Endothelial cell of umbilical vein (primary cell): ENCODE data around the gene ANKRD44. TPM values are rescaled to one million over a fixed set of nuclear protein-coding genes. Genes with fewer than 3 reads are reported as not detected.

Experiments used
- BruUV-seq: library from RNA; stranded (reverse); fragments of 400-500 nt; replicated peaks from 2 replicates; lab custom pipeline; 2021; lab: Mats Ljungman, UMichigan
- CTCF ChIA-PET: fragments of 300-600, 350-600 bp; sonication (Branson Sonifier 250); formaldehyde crosslinking; loops from one replicate; lab custom pipeline; 2021; ENCODE audit warnings: antibody characterized with exemption, inconsistent platforms; lab: Charles Lee
- POLR2A ChIA-PET: fragments of 300-600, 350-600 bp; sonication (Branson Sonifier 250); formaldehyde crosslinking; loops from one replicate; lab custom pipeline; 2021; ENCODE audit warnings: antibody characterized with exemption, inconsistent platforms; lab: Charles Lee
- DNase-seq: peaks from one replicate; pipeline ENCODE4 v3.0.0-alpha.2; 2011; ENCODE audit warnings: low read depth, low spot score
- FAIRE-seq: peaks from 2 replicates; lab custom pipeline; 2011; peaks lifted over from hg19 to GRCh38; lab: Jason Lieb, UNC
- H2AFZ ChIP-seq: 2 replicates; pipeline ENCODE4 v1.6.0; 2012; ENCODE audit warnings: low read depth, low read length, control low read depth, inconsistent platforms
- H3K27ac ChIP-seq: 2 replicates; pipeline ENCODE4 v1.5.1; 2011; ENCODE audit warnings: low read depth, mild to moderate bottlenecking, control low read depth, low read length, moderate library complexity; ENCODE audit not compliant: insufficient read depth
- H3K27me3 ChIP-seq, 2 experiments: 2 replicates each; pipeline versions ENCODE4 v1.6.0 to v1.6.1; 2011; ENCODE audit warnings: low read length in 2 of 2, mixed read lengths in 1 of 2; ENCODE audit not compliant: control insufficient read depth in 2 of 2, insufficient read depth in 2 of 2
- H3K36me3 ChIP-seq, 2 experiments: 2 replicates in 1 of 2; 3 replicates in 1 of 2; pipeline ENCODE4 v1.5.1; 2011; ENCODE audit warnings: low read length in 2 of 2, mild to moderate bottlenecking in 1 of 2, moderate library complexity in 1 of 2; ENCODE audit not compliant: control insufficient read depth in 2 of 2, insufficient read depth in 2 of 2; ENCODE audit errors: extremely low read depth in 1 of 2
- H3K4me1 ChIP-seq: 3 replicates; pipeline ENCODE4 v1.5.1; 2011; ENCODE audit warnings: mild to moderate bottlenecking, low read length; ENCODE audit not compliant: control insufficient read depth, insufficient read depth; ENCODE audit errors: extremely low read depth
- H3K4me2 ChIP-seq: 2 replicates; pipeline ENCODE4 v1.6.1; 2011; ENCODE audit warnings: low read length, control low read depth, mixed read lengths; ENCODE audit not compliant: insufficient read depth
- H3K4me3 ChIP-seq, 3 experiments: fragments of 200-600 bp in 1 of 3; sonication (generic), shearing (Covaris generic) in 1 of 3; replicated peaks in 1 of 3; 2 replicates each; pipeline ENCODE4 v1.5.1; 2011 to 2016; ENCODE audit warnings: control low read depth in 3 of 3, low read length in 3 of 3, mild to moderate bottlenecking in 2 of 3, inconsistent platforms in 1 of 3, low read depth in 1 of 3, moderate library complexity in 1 of 3; ENCODE audit not compliant: insufficient read depth in 1 of 3
- H3K79me2 ChIP-seq: 2 replicates; pipeline ENCODE4 v1.6.0; 2012; ENCODE audit warnings: low read length, inconsistent platforms; ENCODE audit not compliant: control insufficient read depth, insufficient read depth
- H3K9ac ChIP-seq: replicated peaks from 2 replicates; pipeline ENCODE3; 2011; ENCODE audit warnings: low read length, control low read depth; ENCODE audit not compliant: insufficient read depth; ENCODE audit errors: extremely low read depth
- H3K9me1 ChIP-seq: replicated peaks from 3 replicates; pipeline ENCODE4 v1.6.0; 2011; ENCODE audit warnings: mild to moderate bottlenecking, low read length; ENCODE audit not compliant: control insufficient read depth, insufficient read depth; ENCODE audit errors: extremely low read depth
- H3K9me3 ChIP-seq: replicated peaks from 2 replicates; pipeline ENCODE4 v1.5.1; 2012; ENCODE audit warnings: low read length, inconsistent platforms; ENCODE audit not compliant: control insufficient read depth, insufficient read depth
- H4K20me1 ChIP-seq: replicated peaks from 2 replicates; pipeline ENCODE3; 2011; ENCODE audit warnings: mild to moderate bottlenecking, low read length; ENCODE audit not compliant: control insufficient read depth, insufficient read depth; ENCODE audit errors: extremely low read depth
- EZH2 ChIP-seq: IDR thresholded peaks from 2 replicates; pipeline ENCODE4 v1.6.1; 2012; ENCODE audit warnings: borderline replicate concordance, low read depth, mild to moderate bottlenecking, moderate library complexity, low read length, inconsistent platforms; ENCODE audit not compliant: severe bottlenecking
- FOS ChIP-seq: IDR thresholded peaks from 2 replicates; pipeline ENCODE4 v1.6.1; 2011; ENCODE audit warnings: mild to moderate bottlenecking, low read length, moderate library complexity, borderline replicate concordance; ENCODE audit not compliant: insufficient read depth
- GATA2 ChIP-seq: IDR thresholded peaks from 2 replicates; pipeline ENCODE4 v1.7.0; 2011; ENCODE audit warnings: low read depth, mild to moderate bottlenecking, moderate library complexity, mixed read lengths, low read length; ENCODE audit not compliant: insufficient read length, insufficient read depth
- JUN ChIP-seq: IDR thresholded peaks from 2 replicates; pipeline ENCODE4 v1.6.1; 2011; ENCODE audit warnings: borderline replicate concordance, low read depth; ENCODE audit not compliant: insufficient read length, insufficient read depth
- MYC ChIP-seq: IDR thresholded peaks from one replicate; pipeline ENCODE4 v1.6.1; 2011; ENCODE audit warnings: mild to moderate bottlenecking, low read depth, low read length
- POLR2A ChIP-seq: IDR thresholded peaks from 2 replicates; pipeline ENCODE4 v1.6.1; 2012; ENCODE audit warnings: low read depth, mild to moderate bottlenecking, control low read depth, low read length
- POLR2AphosphoS5 ChIP-seq: IDR thresholded peaks from 2 replicates; pipeline ENCODE4 v1.6.1; 2012; ENCODE audit warnings: low read depth, mild to moderate bottlenecking, control low read depth, low read length, moderate library complexity; ENCODE audit not compliant: insufficient read depth
- dilution Hi-C: fragments of 300-500 bp; cut with MboI; formaldehyde crosslinking; loops from one replicate; pipeline ENCODE4 v1.15.0; 2019; ENCODE audit warnings: low sequenced_read_pairs; ENCODE audit not compliant: extremely low pct_ligation_motif_present
- intact Hi-C: fragments of 100-400 bp; cut with micrococcal nuclease; formaldehyde crosslinking; loops from one replicate; pipeline ENCODE4 v1.10.0; 2022
- polyA plus RNA-seq, 4 experiments: library from polyadenylated mRNA; depleted of rRNA in 3 of 4; stranded (reverse) in 3 of 4; unstranded in 1 of 4; fragments of >200 nt; gene quantifications; 2 replicates each; pipeline versions ENCODE4 v1.2.1 to v1.2.3, GENCODE V29; 2011 to 2012; ENCODE audit warnings: missing spikeins in 1 of 4
- total RNA-seq: library from RNA; stranded (reverse); gene quantifications from 2 replicates; pipeline ENCODE4 v1.2.3, GENCODE V29; 2021
- TF ChIP-seq, protein P1 (sequence below), 2 donors: IDR thresholded peaks; 1 replicate in 1 of 2; 2 replicates in 1 of 2; pipeline ENCODE4 v1.5.1; 2011; ENCODE audit warnings: low read length in 2 of 2, mild to moderate bottlenecking in 2 of 2, moderate library complexity in 2 of 2, control low read depth in 1 of 2, inconsistent platforms in 1 of 2, low read depth in 1 of 2; ENCODE audit not compliant: insufficient read depth in 1 of 2; ENCODE audit errors: extremely low read depth in 1 of 2

ANKRD44 gene
- total and polyA plus RNA-seq, 2 donors (not counting 3 experiments of a cell fraction or from before 2014, with no cell fraction given): 3.4 to 6.1 TPM

DNA sequence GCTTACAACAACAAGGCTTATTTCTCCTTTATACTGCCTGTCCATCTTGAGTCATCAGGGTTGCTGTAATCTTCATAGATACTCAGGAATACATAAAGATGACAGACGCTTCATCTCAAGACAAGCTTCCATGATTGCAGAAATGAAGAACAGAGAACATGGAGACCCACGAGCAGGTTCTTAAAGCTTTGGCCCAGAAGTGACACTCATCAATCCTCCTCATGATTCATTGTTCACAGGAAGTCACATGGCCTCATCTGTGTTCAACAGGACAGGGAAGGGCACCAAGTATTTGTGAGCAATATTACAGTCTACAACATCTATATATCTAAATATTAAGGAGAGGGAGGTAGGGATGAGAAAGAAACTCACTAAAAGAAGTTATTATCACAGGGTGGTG is 347.5 kb downstream of the ANKRD44 start:
- TF ChIP-seq JUN: peak; percentile 23
- no peak for TF ChIP-seq POLR2A
- no peak for TF ChIP-seq EZH2
- peak; percentile 50 for TF ChIP-seq FOS
- TF ChIP-seq GATA2: no peak
- no peak for TF ChIP-seq POLR2AphosphoS5
- TF ChIP-seq MYC: no peak
- intact Hi-C loops: no loop called here
- BruUV-seq: no TSS peak
- Histone ChIP-seq H3K27me3 (no peaks in the 10 kb centered on the region), H4K20me1 (no peaks in the 10 kb centered on the region), H3K9me3 (no peaks in the 10 kb centered on the region), H3K9ac (no peak overlapping the region), H2AFZ (peak overlapping the region; percentile 1), H3K36me3 (no peaks in the 10 kb centered on the region), H3K4me3 (no peak overlapping the region), H3K9me1 (no peaks in the 10 kb centered on the region), H3K4me2 (peak overlapping the region; percentile 27), H3K79me2 (no peaks in the 10 kb centered on the region), H3K27ac (no peak overlapping the region), H3K4me1 (peaks cover 20% of the 10 kb centered on the region)
- peak; percentile 30 for DNase-seq
- POLR2A ChIA-PET: no interaction called here
- CTCF ChIA-PET: no interaction called here
- FAIRE-seq: no peak
- dilution Hi-C loops: no loop called here

GRCh38 chr2:196962325-196962724 is 348.3 kb downstream of the ANKRD44 start:
- dilution Hi-C loops: no loop called here
- Histone ChIP-seq H3K4me3 (no peak overlapping the region), H3K9ac (no peak overlapping the region), H4K20me1 (no peaks in the 10 kb centered on the region), H3K27me3 (no peaks in the 10 kb centered on the region), H3K4me1 (peaks cover 20% of the 10 kb centered on the region), H3K9me1 (no peaks in the 10 kb centered on the region), H3K4me2 (no peak overlapping the region), H3K27ac (no peak overlapping the region), H3K9me3 (no peaks in the 10 kb centered on the region), H3K79me2 (no peaks in the 10 kb centered on the region), H3K36me3 (no peaks in the 10 kb centered on the region), H2AFZ (no peak overlapping the region)
- POLR2A ChIA-PET: no interaction called here
- FAIRE-seq (no peak), DNase-seq (no peak)
- CTCF ChIA-PET: no interaction called here
- BruUV-seq: no TSS peak
- intact Hi-C loops: no loop called here
- TF ChIP-seq EZH2 (no peak), FOS (no peak), MYC (no peak), JUN (no peak), POLR2A (no peak)
- TF ChIP-seq, protein P1, sequence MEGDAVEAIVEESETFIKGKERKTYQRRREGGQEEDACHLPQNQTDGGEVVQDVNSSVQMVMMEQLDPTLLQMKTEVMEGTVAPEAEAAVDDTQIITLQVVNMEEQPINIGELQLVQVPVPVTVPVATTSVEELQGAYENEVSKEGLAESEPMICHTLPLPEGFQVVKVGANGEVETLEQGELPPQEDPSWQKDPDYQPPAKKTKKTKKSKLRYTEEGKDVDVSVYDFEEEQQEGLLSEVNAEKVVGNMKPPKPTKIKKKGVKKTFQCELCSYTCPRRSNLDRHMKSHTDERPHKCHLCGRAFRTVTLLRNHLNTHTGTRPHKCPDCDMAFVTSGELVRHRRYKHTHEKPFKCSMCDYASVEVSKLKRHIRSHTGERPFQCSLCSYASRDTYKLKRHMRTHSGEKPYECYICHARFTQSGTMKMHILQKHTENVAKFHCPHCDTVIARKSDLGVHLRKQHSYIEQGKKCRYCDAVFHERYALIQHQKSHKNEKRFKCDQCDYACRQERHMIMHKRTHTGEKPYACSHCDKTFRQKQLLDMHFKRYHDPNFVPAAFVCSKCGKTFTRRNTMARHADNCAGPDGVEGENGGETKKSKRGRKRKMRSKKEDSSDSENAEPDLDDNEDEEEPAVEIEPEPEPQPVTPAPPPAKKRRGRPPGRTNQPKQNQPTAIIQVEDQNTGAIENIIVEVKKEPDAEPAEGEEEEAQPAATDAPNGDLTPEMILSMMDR (IDR thresholded peaks at IDR 0.05; ENCODE audit: extremely low read depth in 1 of 2, insufficient read depth in 1 of 2, low read depth in 1 of 2, low read length in 2 of 2): no peak
